Calu3 (cell line): Measurements from ENCODE around the gene ZBTB20. TPM values are rescaled to one million over a fixed set of nuclear protein-coding genes. Genes with fewer than 3 reads are reported as not detected.

Experiments
- BruUV-seq: library from RNA; stranded (reverse); fragments of 400-500 nt; replicated peaks from 2 replicates; lab custom pipeline; 2021; lab: Mats Ljungman, UMichigan
- CTCF ChIA-PET: fragments of 300-600 bp; sonication (Branson Sonifier 250); formaldehyde crosslinking; loops from one replicate; lab custom pipeline; 2022; ENCODE audit warnings: antibody characterized with exemption; lab: Charles Lee
- DNase-seq: peaks from one replicate; pipeline ENCODE4 v3.0.0; 2022
- H3K27ac Mint-ChIP-seq: one replicate; pipeline ENCODE4 v1.8.0; 2022; ENCODE audit warnings: mixed read lengths; ENCODE audit not compliant: unreplicated experiment
- H3K27me3 Mint-ChIP-seq: one replicate; pipeline ENCODE4 v1.8.0; 2022; ENCODE audit warnings: mixed read lengths; ENCODE audit not compliant: unreplicated experiment
- H3K36me3 Mint-ChIP-seq: one replicate; pipeline ENCODE4 v1.8.0; 2022; ENCODE audit warnings: mild to moderate bottlenecking, moderate library complexity, mixed read lengths; ENCODE audit not compliant: insufficient read depth, unreplicated experiment
- H3K4me1 Mint-ChIP-seq: one replicate; pipeline ENCODE4 v1.8.0; 2022; ENCODE audit warnings: mild to moderate bottlenecking, low read depth, mixed read lengths; ENCODE audit not compliant: unreplicated experiment
- H3K4me3 Mint-ChIP-seq: one replicate; pipeline ENCODE4 v1.8.0; 2022; ENCODE audit warnings: mild to moderate bottlenecking, low read depth, moderate library complexity, mixed read lengths; ENCODE audit not compliant: unreplicated experiment
- H3K9me3 Mint-ChIP-seq: one replicate; pipeline ENCODE4 v1.8.0; 2022; ENCODE audit warnings: low read depth, mixed read lengths; ENCODE audit not compliant: unreplicated experiment
- intact Hi-C: fragments of 100-400 bp; cut with micrococcal nuclease; formaldehyde crosslinking; loops from one replicate; pipeline ENCODE4 v1.10.0; 2022; ENCODE audit not compliant: unreplicated experiment
- total RNA-seq: library from RNA; stranded (reverse); gene quantifications from 2 replicates; pipeline ENCODE4 v1.2.3, GENCODE V29; 2022
- TF ChIP-seq, protein P1 (sequence below): fragments of 200-600 bp; IDR thresholded peaks from one replicate; pipeline ENCODE4 v1.8.0; 2022; ENCODE audit warnings: antibody characterized with exemption; ENCODE audit not compliant: unreplicated experiment

ZBTB20 gene
- total RNA-seq, 1 experiment from 2014 or later, result 24.1 TPM

DNA sequence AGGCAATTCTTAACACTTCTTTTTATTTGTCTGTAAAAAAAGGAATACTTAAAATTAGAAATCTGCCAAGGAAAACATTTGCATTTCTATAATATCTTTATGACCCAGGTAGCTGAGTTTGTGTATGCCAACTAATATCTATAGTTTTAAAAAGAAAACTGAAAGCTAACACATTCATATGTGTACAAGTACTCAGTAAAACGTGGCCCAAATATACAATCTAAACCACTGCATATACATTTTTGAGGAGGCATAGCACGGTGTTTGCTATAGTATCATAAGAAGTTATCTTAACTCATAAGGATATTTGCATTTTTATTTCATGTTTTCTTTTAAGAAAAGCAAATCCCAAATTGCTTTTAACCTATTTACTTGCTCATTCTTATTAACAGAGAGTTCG, 172.7 kb downstream of the ZBTB20 start:
- no peaks in the 10 kb centered on the region for H3K27me3 Mint-ChIP-seq
- no peaks in the 10 kb centered on the region for H3K4me1 Mint-ChIP-seq
- TF ChIP-seq, protein P1, sequence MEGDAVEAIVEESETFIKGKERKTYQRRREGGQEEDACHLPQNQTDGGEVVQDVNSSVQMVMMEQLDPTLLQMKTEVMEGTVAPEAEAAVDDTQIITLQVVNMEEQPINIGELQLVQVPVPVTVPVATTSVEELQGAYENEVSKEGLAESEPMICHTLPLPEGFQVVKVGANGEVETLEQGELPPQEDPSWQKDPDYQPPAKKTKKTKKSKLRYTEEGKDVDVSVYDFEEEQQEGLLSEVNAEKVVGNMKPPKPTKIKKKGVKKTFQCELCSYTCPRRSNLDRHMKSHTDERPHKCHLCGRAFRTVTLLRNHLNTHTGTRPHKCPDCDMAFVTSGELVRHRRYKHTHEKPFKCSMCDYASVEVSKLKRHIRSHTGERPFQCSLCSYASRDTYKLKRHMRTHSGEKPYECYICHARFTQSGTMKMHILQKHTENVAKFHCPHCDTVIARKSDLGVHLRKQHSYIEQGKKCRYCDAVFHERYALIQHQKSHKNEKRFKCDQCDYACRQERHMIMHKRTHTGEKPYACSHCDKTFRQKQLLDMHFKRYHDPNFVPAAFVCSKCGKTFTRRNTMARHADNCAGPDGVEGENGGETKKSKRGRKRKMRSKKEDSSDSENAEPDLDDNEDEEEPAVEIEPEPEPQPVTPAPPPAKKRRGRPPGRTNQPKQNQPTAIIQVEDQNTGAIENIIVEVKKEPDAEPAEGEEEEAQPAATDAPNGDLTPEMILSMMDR, result no peak
- intact Hi-C loops, result loop anchor here (10.0 kb wide), 1 partner anchor 50 kb away; no protein-coding TSS in a partner anchor
- no TSS peak for BruUV-seq
- CTCF ChIA-PET, result no interaction called here
- DNase-seq, result no peak
- no peak overlapping the region for H3K27ac Mint-ChIP-seq
- no peaks in the 10 kb centered on the region for H3K36me3 Mint-ChIP-seq
- no peak overlapping the region for H3K4me3 Mint-ChIP-seq
- no peaks in the 10 kb centered on the region for H3K9me3 Mint-ChIP-seq

DNA sequence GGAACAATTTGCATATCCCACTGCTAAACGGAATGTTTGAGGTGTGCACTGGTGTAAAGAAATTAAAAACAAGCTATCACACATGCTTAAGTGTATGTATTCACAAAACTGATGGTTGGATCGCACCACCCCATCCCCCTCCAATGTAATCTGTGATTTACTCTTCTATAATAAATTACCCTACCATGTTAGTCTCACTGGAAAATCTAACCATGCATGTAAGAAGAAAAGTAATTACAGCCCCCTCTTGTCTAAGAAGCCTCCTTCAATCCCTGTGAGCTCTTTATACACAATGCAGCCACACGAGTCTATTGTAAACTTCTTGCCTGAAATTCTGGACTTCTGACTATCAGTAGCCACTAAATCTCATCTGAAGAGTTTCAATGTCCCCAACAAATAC, 173.6 kb downstream of the ZBTB20 start:
- Mint-ChIP-seq H3K27me3 (no peaks in the 10 kb centered on the region), H3K27ac (no peak overlapping the region), H3K9me3 (no peaks in the 10 kb centered on the region), H3K4me3 (no peak overlapping the region), H3K36me3 (no peaks in the 10 kb centered on the region), H3K4me1 (no peaks in the 10 kb centered on the region)
- no TSS peak for BruUV-seq
- DNase-seq, result no peak
- TF ChIP-seq, protein P1, result no peak
- CTCF ChIA-PET, result no interaction called here
- intact Hi-C loops, result loop anchor here (10.0 kb wide), 1 partner anchor 51 kb away; no protein-coding TSS in a partner anchor

DNA sequence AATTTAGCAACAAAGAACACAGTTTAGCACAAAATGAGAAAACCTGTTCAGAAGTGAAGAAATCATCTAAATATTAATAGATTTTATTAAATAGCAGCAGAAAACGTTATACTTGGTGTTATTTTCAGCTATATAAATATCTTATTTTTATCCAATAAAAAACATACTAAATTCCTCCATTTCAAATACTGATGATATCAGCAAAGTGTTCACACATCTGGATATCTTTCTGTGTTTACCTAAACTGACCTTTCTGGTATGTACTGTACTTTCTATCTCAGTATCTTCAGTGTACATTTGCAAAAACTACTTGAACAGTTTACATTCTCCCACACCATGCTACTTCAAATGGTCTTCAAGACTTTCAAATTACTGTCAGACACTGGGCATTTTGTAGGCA, 179.9 kb downstream of the ZBTB20 start:
- Mint-ChIP-seq H3K27me3 (no peaks in the 10 kb centered on the region), H3K9me3 (no peaks in the 10 kb centered on the region), H3K27ac (no peak overlapping the region), H3K4me3 (no peak overlapping the region), H3K4me1 (no peaks in the 10 kb centered on the region), H3K36me3 (no peaks in the 10 kb centered on the region)
- CTCF ChIA-PET, result no interaction called here
- BruUV-seq, result no TSS peak
- TF ChIP-seq, protein P1, result no peak
- intact Hi-C loops, result no loop called here
- no peak for DNase-seq

DNA sequence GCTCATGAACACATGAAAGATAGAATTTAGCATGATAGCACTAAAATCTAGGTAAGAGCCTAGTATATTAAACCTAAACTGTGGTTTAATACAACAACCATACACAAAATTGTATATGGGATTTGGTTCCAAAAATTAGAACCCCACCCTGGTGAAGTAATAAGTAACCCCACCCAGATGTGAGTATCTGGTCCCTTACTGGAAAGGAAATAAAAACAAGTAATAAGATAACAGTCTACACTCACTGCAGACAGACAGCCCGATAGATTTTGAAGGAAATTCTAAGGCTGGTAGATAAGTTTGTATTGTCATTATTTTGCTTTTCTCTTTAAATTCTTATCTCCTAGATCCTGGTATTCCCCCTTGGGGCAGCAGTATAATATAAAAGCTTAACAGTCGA, 184.9 kb downstream of the ZBTB20 start:
- Mint-ChIP-seq H3K4me1 (no peaks in the 10 kb centered on the region), H3K9me3 (no peaks in the 10 kb centered on the region), H3K36me3 (no peaks in the 10 kb centered on the region), H3K27me3 (no peaks in the 10 kb centered on the region), H3K4me3 (no peak overlapping the region), H3K27ac (no peak overlapping the region)
- intact Hi-C loops, result no loop called here
- no TSS peak for BruUV-seq
- TF ChIP-seq, protein P1, result no peak
- CTCF ChIA-PET, result interaction anchor here (0.6 kb wide), 1 partner anchor 1331 kb away, joined by 3 read pairs; no protein-coding TSS in a partner anchor
- DNase-seq, result no peak
